T-cell (primary cell): ENCODE measurements around the gene STAC3. TPM values are rescaled to one million over a fixed set of nuclear protein-coding genes. Genes with fewer than 3 reads are reported as not detected.
A peak's percentile ranks its signal among the peaks of the same experiment; 100 is the strongest.

ENCODE experiments used
- ATAC-seq, 4 experiments: fragments of 200-7000 bp in 3 of 4; fragments of 150-1000 bp in 1 of 4; cut with Tn5 transposase; replicated peaks in 1 of 4; 1 replicate in 3 of 4; 2 replicates in 1 of 4; pipeline ENCODE4 v1.10.0; 2021; ENCODE audit warnings: moderate library complexity in 3 of 4, mild to moderate bottlenecking in 2 of 4, moderate number of reproducible peaks in 1 of 4
- CTCF ChIA-PET, 2 donors: fragments of 300-600 bp; sonication (Branson Sonifier 250); formaldehyde crosslinking; loops; one replicate each; lab custom pipeline; 2022; ENCODE audit warnings: antibody characterized with exemption in 2 of 2; lab: Charles Lee
- POLR2A ChIA-PET, 2 donors: fragments of 300-600 bp; sonication (Branson Sonifier 250); formaldehyde crosslinking; loops; one replicate each; lab custom pipeline; 2022; ENCODE audit warnings: antibody characterized with exemption in 2 of 2; lab: Charles Lee
- DNase-seq, 35 experiments: peaks; one replicate each; pipeline versions ENCODE4 v3.0.0 to v3.0.0-alpha.2; 2013 to 2023
- H3K27ac ChIP-seq: one replicate; pipeline ENCODE4 v1.5.1; 2013; ENCODE audit warnings: low read length
- H3K27me3 ChIP-seq, 2 experiments: replicated peaks in 1 of 2; 1 replicate in 1 of 2; 2 replicates in 1 of 2; pipeline versions ENCODE4 v1.6.1 to v1.7.0; 2013; ENCODE audit warnings: low read length in 1 of 2, mixed read lengths in 1 of 2; ENCODE audit not compliant: control insufficient read depth in 2 of 2, insufficient read depth in 2 of 2; ENCODE audit errors: extremely low read depth in 1 of 2
- H3K36me3 ChIP-seq, 2 donors: 1 replicate in 1 of 2; 2 replicates in 1 of 2; pipeline versions ENCODE4 v1.6.1 to v1.7.0; 2013; ENCODE audit warnings: low read length in 1 of 2; ENCODE audit not compliant: control insufficient read depth in 2 of 2, insufficient read depth in 1 of 2; ENCODE audit errors: extremely low read depth in 1 of 2
- H3K4me1 ChIP-seq, 2 experiments: 1 replicate in 1 of 2; 2 replicates in 1 of 2; pipeline versions ENCODE4 v1.6.1 to v1.7.0; 2013; ENCODE audit warnings: low read length in 2 of 2, mixed read lengths in 1 of 2; ENCODE audit not compliant: insufficient read depth in 2 of 2, control insufficient read depth in 1 of 2; ENCODE audit errors: extremely low read depth in 1 of 2
- H3K4me3 ChIP-seq, 2 donors: 1 replicate in 1 of 2; 2 replicates in 1 of 2; pipeline versions ENCODE4 v1.5.1 to v1.7.0; 2013; ENCODE audit warnings: mild to moderate bottlenecking in 2 of 2, low read length in 1 of 2, moderate library complexity in 1 of 2; ENCODE audit not compliant: control insufficient read depth in 1 of 2; ENCODE audit errors: extremely low read depth in 1 of 2
- H3K9me3 ChIP-seq: 2 replicates; pipeline ENCODE4 v1.7.0; 2013
- H3K27ac Mint-ChIP-seq, 2 donors: one replicate each; pipeline ENCODE4 v1.8.0; 2020 to 2021; ENCODE audit warnings: mild to moderate bottlenecking in 2 of 2, mixed read lengths in 2 of 2
- H3K27me3 Mint-ChIP-seq, 2 donors: one replicate each; pipeline ENCODE4 v1.8.0; 2021 to 2022; ENCODE audit warnings: mixed read lengths in 2 of 2
- H3K36me3 Mint-ChIP-seq: one replicate; pipeline ENCODE4 v1.8.0; 2021; ENCODE audit warnings: mixed read lengths
- H3K4me1 Mint-ChIP-seq, 3 donors: one replicate each; pipeline ENCODE4 v1.8.0; 2020 to 2022; ENCODE audit warnings: mixed read lengths in 3 of 3, mild to moderate bottlenecking in 1 of 3
- H3K4me3 Mint-ChIP-seq, 3 donors: one replicate each; pipeline ENCODE4 v1.8.0; 2020 to 2022; ENCODE audit warnings: mild to moderate bottlenecking in 3 of 3, mixed read lengths in 3 of 3, moderate library complexity in 3 of 3
- H3K9me3 Mint-ChIP-seq, 3 donors: one replicate each; pipeline ENCODE4 v1.8.0; 2020 to 2022; ENCODE audit warnings: mixed read lengths in 3 of 3
- WGBS: methylation state at CpG from one replicate; pipeline ENCODE4 v1.1.5; 2013; ENCODE audit warnings: missing lambda C conversion rate; ENCODE audit not compliant: insufficient coverage; 5-methylcytosine and 5-hydroxymethylcytosine counted together
- total RNA-seq, 35 experiments: library from RNA in 6 of 35; stranded (reverse) in 6 of 35; fragments of 120-200 nt in 1 of 35; gene quantifications; one replicate each; pipeline versions ENCODE4 v1.2.1 to v1.2.4 and lab custom pipeline; 2013 to 2026

The STAC3 gene
- total RNA-seq, 5 donors from 2014 or later (not counting 1 experiment from before 2014, with no cell fraction given) = 1.3 to 4.9 (median 2.9) TPM

GRCh38 chr12:57227315-57228115 lies 23.5 kb downstream of the STAC3 start:
- peaks cover 8 to 57% of the 10 kb centered on the region in 2 experiments for H3K27me3 ChIP-seq
- no peaks in the 10 kb centered on the region for H3K9me3 ChIP-seq
- no peaks in the 10 kb centered on the region for H3K9me3 Mint-ChIP-seq
- ChIA-PET POLR2A (interaction anchor here in 1 of 2 donors (0.5 kb wide), 1 partner anchor 376 kb away, joined by 3 read pairs; no protein-coding TSS in a partner anchor), CTCF (interaction anchor here (0.6 to 3.9 kb wide), 7 partner anchors 9 to 45 kb away, joined by 3 to 21 read pairs (median 7); a partner anchor contains a TSS)
- ATAC-seq (no peak), DNase-seq (no peak)
- peaks cover 0 to 16% of the 10 kb centered on the region in 2 donors for H3K36me3 ChIP-seq
- no peak overlapping the region for H3K4me3 Mint-ChIP-seq
- 84% methylated on average over 4 of the region's 8 CpGs for WGBS
- H3K27ac ChIP-seq = no peak overlapping the region
- peaks cover 54 to 70% (median 68%) of the 10 kb centered on the region in 3 donors for H3K4me1 Mint-ChIP-seq
- H3K27ac Mint-ChIP-seq = peak overlapping the region in 1 of 2 donors; percentile 27
- peaks cover 11% of the 10 kb centered on the region for H3K36me3 Mint-ChIP-seq
- H3K4me1 ChIP-seq = peaks cover 17 to 83% of the 10 kb centered on the region in 2 experiments
- H3K4me3 ChIP-seq = no peak overlapping the region
- peaks cover 27 to 45% of the 10 kb centered on the region in 2 donors for H3K27me3 Mint-ChIP-seq

- H3K9me3 Mint-ChIP-seq = no peaks in the 10 kb centered on the region
- ChIA-PET POLR2A (no interaction called here), CTCF (interaction anchor here (0.6 to 3.9 kb wide), 9 partner anchors 9 to 254 kb away, joined by 3 to 21 read pairs (median 4); a partner anchor contains a TSS)
- peaks cover 54 to 75% (median 74%) of the 10 kb centered on the region in 3 donors for H3K4me1 Mint-ChIP-seq
- H3K4me1 ChIP-seq = peaks cover 18 to 90% of the 10 kb centered on the region in 2 experiments
- peak overlapping the region in 1 of 2 donors; percentile 27 for H3K27ac Mint-ChIP-seq
- no peak overlapping the region for H3K4me3 ChIP-seq
- 12% methylated on average over 22 of the region's 35 CpGs for WGBS
- peaks cover 34 to 52% of the 10 kb centered on the region in 2 donors for H3K27me3 Mint-ChIP-seq
- peak overlapping the region in 1 of 3 donors; percentile 42 for H3K4me3 Mint-ChIP-seq
- no peak overlapping the region for H3K27ac ChIP-seq
- ATAC-seq = no peak
- DNase-seq = no peak
- peaks cover 8 to 59% of the 10 kb centered on the region in 2 experiments for H3K27me3 ChIP-seq
- no peaks in the 10 kb centered on the region for H3K9me3 ChIP-seq
- peaks cover 3% of the 10 kb centered on the region for H3K36me3 Mint-ChIP-seq
- peaks cover 0 to 8% of the 10 kb centered on the region in 2 donors for H3K36me3 ChIP-seq
These were observed 24.2 kb downstream of the STAC3 start for GRCh38 chr12:57226588-57227314.

DNA sequence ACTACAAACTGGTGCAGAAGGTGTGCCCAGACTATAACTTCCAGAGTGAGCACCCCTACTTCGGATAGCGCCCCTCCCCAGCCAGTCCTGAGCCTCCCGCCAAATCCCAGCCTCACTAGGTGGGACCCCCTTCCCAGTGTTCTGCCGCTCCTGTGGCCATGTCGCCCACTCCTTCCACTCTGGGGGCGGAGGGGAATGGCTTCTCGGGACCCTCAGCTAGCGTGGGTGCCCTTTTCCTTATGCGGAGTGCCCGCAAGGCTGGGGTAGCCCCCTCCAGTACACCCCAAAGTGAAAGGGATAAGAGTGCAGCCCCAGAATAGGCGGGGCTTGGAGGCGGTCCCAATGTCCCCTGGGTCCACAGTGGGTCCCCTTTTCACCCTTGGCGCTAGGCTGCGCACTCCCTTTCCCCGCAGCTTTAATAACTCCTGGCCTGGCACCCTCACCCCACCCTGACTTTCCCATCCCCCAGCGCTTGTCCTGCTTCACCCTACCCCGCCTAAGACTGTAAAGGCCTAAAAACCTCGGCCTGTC lies 25.2 kb downstream of the STAC3 start:
- ChIA-PET CTCF (interaction anchor here (2.5 to 3.9 kb wide), 2 partner anchors 12 to 17 kb away, joined by 15 to 21 read pairs; a partner anchor contains a TSS), POLR2A (no interaction called here)
- Mint-ChIP-seq H3K27me3 (peaks cover 43 to 62% of the 10 kb centered on the region in 2 donors), H3K4me3 (peak overlapping the region in 1 of 3 donors; percentile 48), H3K9me3 (no peaks in the 10 kb centered on the region), H3K36me3 (no peaks in the 10 kb centered on the region), H3K27ac (no peak overlapping the region), H3K4me1 (peaks cover 60 to 81% (median 73%) of the 10 kb centered on the region in 3 donors)
- H3K27ac ChIP-seq = no peak overlapping the region
- H3K36me3 ChIP-seq = no peaks in the 10 kb centered on the region
- WGBS = 45% methylated on average over 16 of the region's 18 CpGs
- no peak for ATAC-seq
- peaks cover 21 to 91% of the 10 kb centered on the region in 2 experiments for H3K4me1 ChIP-seq
- H3K9me3 ChIP-seq = no peaks in the 10 kb centered on the region
- H3K4me3 ChIP-seq = no peak overlapping the region
- DNase-seq = no peak
- peaks cover 8 to 69% of the 10 kb centered on the region in 2 experiments for H3K27me3 ChIP-seq

- peak overlapping the region in 1 of 2 donors; percentile 34 for H3K4me3 ChIP-seq
- H3K9me3 ChIP-seq = no peaks in the 10 kb centered on the region
- DNase-seq (peak in 33 of 35 experiments; percentile 53 to 87 (median 69)), ATAC-seq (peak; percentile 42 to 74 (median 57))
- H3K27ac ChIP-seq = no peak overlapping the region
- Mint-ChIP-seq H3K9me3 (no peaks in the 10 kb centered on the region), H3K36me3 (no peaks in the 10 kb centered on the region), H3K4me3 (peak overlapping the region in 1 of 3 donors; percentile 48), H3K27ac (no peak overlapping the region), H3K27me3 (peaks cover 47 to 65% of the 10 kb centered on the region in 2 donors), H3K4me1 (peaks cover 54 to 78% (median 70%) of the 10 kb centered on the region in 3 donors)
- peaks cover 15 to 91% of the 10 kb centered on the region in 2 experiments for H3K4me1 ChIP-seq
- H3K27me3 ChIP-seq = peaks cover 8 to 75% of the 10 kb centered on the region in 2 experiments
- no peaks in the 10 kb centered on the region for H3K36me3 ChIP-seq
- CTCF ChIA-PET = interaction anchor here (0.9 to 3.9 kb wide), 4 partner anchors 13 to 17 kb away, joined by 3 to 21 read pairs (median 9); a partner anchor contains a TSS
- POLR2A ChIA-PET = no interaction called here
- WGBS = 6% methylated on average over 61 of the region's 61 CpGs
These were observed 25.9 kb downstream of the STAC3 start for GRCh38 chr12:57224973-57225679.

DNA sequence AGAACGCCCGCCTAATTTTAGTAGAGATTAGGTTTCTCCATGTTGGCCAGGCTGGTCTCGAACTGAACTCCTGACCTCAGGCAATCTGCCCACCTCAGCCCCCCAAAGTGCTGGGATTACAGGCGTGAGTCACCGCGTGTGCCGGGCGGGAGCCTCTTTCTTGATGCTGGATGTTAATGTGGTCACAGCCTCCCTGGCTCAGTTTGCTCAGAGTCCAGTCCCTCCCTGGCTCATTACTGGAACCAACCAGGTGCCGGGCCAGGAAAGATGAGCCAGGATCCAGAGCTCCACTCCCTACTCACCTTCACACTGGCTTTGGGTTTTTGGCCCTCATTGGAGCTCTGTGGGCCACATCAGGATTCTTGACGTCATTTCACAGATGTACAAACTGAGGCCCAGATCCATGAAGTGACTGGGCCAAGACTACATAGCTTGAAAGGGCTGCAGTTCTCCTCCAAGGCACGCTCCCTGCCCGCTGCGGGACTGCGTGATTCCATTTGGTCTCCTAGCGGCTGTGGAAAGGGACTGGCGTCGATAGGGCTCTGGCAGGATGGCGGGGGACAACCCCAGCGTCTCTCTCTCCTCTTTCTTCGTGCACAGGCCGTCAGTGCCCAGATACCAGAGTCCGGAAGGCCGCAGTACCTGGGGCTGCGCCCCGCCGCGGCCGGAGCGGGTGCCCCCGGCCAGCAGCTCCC lies 26.6 kb downstream of the STAC3 start:
- peaks cover 15 to 87% of the 10 kb centered on the region in 2 experiments for H3K4me1 ChIP-seq
- no peak overlapping the region for H3K27ac ChIP-seq
- Mint-ChIP-seq H3K27me3 (peaks cover 52 to 70% of the 10 kb centered on the region in 2 donors), H3K4me3 (peak overlapping the region in 1 of 3 donors; percentile 48), H3K36me3 (no peaks in the 10 kb centered on the region), H3K9me3 (no peaks in the 10 kb centered on the region), H3K4me1 (peaks cover 50 to 71% (median 67%) of the 10 kb centered on the region in 3 donors), H3K27ac (no peak overlapping the region)
- H3K9me3 ChIP-seq = no peaks in the 10 kb centered on the region
- peak overlapping the region in 1 of 2 donors; percentile 34 for H3K4me3 ChIP-seq
- peaks cover 8 to 82% of the 10 kb centered on the region in 2 experiments for H3K27me3 ChIP-seq
- POLR2A ChIA-PET = no interaction called here
- WGBS = 31% methylated on average over 18 of the region's 30 CpGs
- no peaks in the 10 kb centered on the region for H3K36me3 ChIP-seq
- CTCF ChIA-PET = interaction anchor here (0.9 to 3.9 kb wide), 3 partner anchors 14 to 18 kb away, joined by 3 to 21 read pairs (median 3); a partner anchor contains a TSS
- no peak for ATAC-seq
- DNase-seq = no peak
